ENCODE results near the gene HTR3A.

- TF ChIP-seq CTCF (IDR thresholded peaks at IDR 0.05), result no peak
- no peak for TF ChIP-seq POLR2A (IDR thresholded peaks at IDR 0.05; ENCODE audit: low read depth)
- TF ChIP-seq POLR2AphosphoS5 (IDR thresholded peaks at IDR 0.05), result no peak
- no peak for TF ChIP-seq EP300 (IDR thresholded peaks at IDR 0.05)
Observed at GRCh38 chr11:113934761-113935160, 40.1 kb upstream of the HTR3A start.

All from esophagus muscularis mucosa (tissue), 4 donors.